Stimulated activated CD8-positive, alpha-beta memory T cell treated with anti-CD3 and anti-CD28 coated beads, Interleukin-15, amount 100 ng/mL, for 4 hours (primary cell): ENCODE results near the gene ATF6.

Experiments used
- DNase-seq, 2 donors: peaks; one replicate each; pipeline ENCODE4 v3.0.0-alpha.2; 2020; ENCODE audit warnings: low read depth in 2 of 2

The ATF6 gene

DNA sequence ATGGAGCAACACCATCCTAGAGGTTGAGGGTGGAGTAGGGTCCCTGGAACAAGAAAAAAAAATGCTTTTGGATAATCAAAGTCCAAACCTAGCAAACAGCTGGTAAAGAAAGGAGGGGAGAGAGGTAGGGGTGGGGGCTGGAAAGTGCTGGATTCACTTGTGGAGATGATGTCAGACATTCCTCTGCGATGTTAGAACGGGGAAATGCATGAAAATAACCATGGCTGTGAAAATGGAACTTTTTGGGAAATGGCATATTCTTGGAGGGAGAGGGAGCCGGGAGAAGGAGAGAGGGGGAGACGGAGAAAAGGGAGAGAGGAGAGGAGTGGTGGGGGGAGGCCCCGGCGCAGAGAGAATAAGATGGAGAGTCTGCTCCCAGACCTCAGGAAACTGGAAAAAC lies 203.9 kb downstream of the ATF6 start:
- DNase-seq: no peak

GRCh38 chr1:161970633-161971032 lies 204.5 kb downstream of the ATF6 start:
- DNase-seq: no peak

DNA sequence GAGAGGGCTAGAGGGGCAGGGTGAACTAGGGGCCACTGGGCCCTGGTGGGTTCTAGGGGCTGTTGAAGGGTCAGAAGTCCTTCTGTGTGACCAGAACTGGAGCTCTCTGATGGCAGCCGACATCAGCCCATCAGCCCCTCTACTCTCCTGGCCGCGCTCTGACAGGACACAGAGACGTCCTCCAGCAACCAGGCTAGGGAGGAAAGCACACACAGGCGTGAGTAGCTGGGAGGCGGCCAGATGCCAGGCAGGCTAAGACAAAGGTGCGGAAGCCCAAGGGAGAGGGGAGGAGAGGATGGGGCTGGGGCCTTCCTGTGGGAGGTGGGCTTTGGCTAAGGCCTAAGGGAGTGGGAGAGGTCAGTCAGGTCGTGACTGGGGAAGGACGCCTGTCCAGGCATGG lies 206.7 kb downstream of the ATF6 start:
- no peak for DNase-seq

DNA sequence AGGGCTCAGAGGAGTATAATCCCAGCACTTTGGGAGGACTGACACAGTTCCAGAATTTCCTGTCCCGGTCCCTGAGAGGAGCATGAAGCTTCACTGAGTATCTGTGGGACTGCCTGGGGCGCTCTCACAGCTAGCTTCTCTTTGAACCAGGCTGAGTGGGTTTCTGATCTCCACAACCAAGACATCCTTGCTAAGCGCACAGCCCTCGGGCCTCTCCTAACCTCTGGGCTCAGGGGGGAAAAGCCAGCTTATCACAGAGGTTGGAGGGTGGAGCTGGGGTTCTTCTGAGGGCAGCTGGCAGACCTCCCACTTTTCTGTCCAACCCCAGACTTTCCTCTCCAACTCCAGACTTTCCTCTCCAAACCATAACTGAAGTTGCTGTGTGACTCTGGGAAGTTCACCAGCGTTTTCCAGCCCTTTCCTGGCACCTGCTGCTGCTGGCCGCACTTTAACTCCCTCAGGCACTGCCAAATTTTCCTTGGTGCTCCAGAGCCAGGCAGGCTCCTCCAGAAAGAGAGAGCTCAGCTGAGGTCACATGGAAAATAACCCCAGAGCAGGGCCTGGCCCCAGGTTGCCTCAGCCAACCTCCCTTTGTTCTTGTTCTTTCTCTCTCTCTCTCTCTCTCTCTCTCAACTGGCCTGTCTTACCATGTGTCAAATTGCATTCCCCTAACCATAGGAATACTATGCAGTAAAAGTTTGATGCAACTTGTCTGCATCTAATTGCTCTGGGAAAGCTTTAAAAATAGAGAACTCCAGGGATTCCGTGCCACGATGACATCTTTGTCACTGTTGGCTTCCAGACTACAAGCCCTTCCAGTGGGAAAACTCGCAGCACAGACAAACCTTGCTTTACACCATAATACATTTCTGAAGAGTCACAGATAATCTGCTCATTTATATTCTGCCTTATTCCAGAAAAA lies 208.1 kb downstream of the ATF6 start:
- no peak for DNase-seq

- DNase-seq: no peak
Measured at GRCh38 chr1:161978011-161978790, 212.1 kb downstream of the ATF6 start.

- DNase-seq: no peak
Measured at GRCh38 chr1:161981126-161981525, 215.0 kb downstream of the ATF6 start.

DNA sequence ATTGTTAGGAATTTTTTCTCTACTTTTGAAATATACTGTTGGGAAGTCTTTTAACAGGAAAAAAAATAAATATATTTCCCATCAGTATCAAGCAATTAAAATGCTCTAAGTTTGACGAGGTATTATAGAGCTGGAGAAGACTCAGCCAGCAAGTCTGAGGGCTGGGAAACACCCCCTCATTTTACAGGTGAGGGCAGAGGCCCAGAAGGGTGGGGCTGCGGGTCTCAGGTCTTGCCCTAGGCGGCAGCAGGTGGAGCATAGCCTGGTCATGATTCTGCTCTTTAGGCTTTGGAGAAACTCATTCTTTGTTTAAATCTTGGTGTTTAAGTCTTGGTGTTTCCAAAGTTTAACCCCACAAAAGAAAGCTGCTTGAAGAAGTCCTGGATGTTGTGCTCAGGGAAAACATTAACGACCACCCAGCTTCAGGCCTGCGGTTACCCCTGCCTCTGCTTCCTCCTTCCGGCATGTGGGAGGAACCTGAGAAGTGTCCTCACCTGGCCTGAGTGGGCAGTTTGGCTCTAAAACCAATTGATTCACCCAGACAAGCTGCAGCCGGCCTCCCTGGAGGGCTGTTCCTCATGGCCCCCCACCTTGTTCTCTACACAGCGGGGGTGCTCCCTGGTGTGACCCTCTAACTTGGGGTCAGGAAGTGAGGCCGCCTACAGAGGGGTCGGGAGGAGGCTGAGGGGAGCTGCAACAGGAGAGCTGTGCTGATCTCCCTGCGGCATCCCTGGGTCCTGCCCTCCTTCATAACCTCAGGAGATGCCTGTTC lies 215.8 kb downstream of the ATF6 start:
- DNase-seq: no peak

DNA sequence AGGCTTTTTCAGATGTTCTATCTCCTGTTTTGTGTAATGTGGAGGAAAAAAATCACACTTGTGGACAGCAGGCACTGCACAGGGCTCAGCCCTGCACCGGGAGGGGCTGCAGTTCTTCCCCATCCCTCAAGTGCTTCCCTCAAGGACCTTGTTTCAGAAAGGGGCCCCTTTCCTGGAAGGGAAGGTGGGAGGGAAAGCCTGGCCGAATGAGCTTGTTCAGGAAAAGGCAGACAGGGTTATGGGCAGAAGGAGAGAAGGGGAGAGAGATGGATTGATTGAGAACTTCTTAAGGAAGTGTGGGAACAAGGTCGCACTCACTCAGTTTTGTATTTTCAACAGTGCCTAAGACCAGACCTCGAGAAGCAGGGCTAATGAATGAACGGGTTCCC lies 216.4 kb downstream of the ATF6 start:
- DNase-seq: no peak

DNA sequence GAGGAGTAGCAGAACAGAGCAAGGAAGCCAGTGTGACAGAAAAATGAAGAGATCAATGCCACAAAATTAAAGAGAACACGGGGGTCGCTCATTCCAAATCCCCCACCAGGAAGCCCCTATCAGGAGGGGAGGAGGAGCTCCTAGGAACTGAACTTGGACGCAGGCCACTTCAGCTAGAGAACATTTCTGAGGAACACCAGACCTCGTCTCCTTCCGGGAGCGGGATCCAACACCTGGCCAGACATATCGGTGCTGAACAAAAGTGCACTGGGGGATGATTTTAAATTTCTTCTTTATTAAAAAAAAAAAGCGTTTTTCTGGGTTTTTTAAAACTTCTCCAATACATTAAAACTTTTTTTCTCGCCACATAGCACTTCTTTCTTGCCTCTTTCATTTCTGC lies 216.8 kb downstream of the ATF6 start:
- no peak for DNase-seq

DNA sequence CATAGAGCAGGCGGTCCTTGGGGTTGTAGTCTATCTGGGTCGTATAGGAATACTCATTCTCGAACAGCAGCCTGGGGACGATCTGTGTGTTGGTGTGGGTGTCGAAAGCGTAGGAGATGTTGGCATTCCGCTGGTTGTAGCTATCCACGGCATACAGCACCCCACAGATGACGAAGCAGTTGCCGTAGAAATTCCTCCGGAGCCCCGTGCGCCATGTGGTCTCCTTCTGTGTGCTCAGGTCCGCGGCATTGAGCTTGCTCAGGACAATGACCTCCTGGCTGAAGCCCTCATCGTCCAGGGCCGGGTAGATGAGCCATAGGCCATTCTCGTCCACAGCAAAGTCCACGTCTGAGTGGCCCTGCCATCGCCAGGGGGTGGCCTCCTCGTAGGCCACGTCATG lies 217.6 kb downstream of the ATF6 start:
- DNase-seq: no peak

DNA sequence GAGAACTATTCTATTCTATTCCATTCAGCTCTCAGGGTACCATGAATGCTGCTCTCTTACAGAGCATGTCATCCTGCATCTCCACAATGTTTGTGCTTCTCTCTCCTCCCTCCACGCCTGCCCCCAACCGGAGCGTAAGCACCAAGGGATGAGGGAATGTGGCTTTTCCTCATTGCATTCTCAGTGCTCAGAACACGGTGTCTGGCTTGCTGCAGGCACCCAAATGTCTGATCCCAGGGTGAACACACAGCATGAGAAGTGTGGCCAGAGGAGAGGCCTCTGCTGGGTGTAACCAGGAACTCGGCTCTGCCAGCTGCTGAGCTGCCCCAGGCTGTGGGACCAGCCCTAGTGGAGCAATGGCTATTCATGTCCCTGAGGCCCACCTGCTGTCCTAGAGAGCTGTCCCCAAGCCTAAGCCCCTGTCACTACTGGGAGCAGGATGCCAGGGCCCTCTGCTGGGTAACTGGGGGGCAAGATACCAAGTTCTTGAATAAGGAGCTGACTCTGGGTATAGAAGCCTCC lies 219.2 kb downstream of the ATF6 start:
- no peak for DNase-seq

GRCh38 chr1:161986328-161986727 lies 220.2 kb downstream of the ATF6 start:
- no peak for DNase-seq

GRCh38 chr1:161987303-161987702 lies 221.2 kb downstream of the ATF6 start:
- DNase-seq: no peak

DNA sequence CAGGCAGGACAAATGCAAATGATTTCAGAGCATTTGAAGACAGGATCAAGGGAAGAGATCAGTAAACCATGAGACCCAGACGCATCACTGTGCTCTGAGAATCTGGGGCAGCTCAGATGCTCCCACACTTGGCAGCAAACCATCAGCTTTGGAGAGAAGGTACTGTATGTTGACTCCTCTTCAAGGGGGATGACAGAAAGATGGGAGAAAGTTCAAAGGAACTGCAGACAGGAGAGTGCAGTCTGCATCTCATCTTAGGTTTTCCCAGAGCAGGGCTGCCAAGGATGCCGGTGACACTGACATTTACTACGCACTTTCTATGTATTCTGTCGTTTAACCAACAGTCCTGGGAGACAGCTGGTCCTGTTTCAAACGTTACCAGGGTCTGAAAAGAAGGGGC lies 221.8 kb downstream of the ATF6 start:
- no peak for DNase-seq

DNA sequence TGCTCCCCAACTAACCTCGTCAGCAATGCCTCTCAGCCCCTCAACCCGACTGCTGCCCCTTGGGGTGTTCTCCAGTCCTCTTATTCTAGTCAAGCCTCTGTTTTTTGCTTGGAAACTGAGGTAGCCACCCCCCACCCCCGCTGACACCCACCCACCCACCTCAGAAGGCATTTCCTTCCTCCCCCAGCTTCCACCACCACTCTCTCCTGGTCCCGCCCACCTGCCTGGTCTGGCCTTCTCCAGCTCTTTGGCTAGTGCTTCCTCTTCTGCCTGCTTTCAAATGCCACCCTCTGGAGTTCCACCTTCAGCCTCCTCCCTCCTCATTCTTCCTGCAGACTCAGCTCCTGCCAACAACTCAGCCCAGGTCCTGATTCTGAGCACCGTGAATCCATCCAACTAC lies 222.3 kb downstream of the ATF6 start:
- no peak for DNase-seq

DNA sequence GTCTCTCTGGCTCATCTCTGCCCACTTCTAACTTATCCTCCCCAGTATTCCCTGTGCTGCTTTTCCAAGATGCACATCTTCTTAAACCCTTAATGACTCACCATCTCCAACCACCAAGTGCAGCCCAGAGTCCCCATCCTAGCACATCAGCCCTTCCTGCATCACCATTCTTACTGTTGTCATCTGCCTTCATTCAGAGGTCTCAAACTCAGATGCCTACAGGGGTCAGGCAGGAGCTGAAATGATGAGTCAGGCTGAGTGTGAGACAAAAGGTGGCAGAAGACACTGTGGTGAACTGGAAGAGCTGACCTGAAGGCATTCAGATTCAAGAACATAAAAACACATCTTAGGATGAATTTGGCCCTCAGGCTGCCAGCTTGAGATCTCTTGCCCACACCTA lies 223.0 kb downstream of the ATF6 start:
- DNase-seq: no peak

DNA sequence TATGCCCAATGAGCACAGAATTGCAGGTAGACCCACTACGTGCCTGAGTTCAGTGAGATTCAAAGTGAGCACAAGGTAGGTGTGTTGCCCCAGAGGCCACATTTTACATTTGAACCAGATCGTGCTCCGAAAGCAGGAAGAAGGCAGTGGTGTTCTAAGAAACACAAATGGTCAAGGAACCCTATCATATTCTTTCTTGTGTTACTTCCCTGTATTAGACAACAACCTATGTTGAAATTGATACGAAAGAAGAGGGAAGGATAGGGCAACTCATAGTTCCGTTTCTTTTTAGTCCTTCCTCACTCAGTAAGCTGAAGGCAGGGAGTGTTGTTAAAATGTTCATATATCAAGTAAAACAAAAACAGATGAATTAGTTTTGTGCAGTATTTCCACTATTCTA lies 223.7 kb downstream of the ATF6 start:
- DNase-seq: no peak

GRCh38 chr1:161993576-161993975 lies 227.5 kb downstream of the ATF6 start:
- DNase-seq: no peak

GRCh38 chr1:161994175-161994668 lies 228.1 kb downstream of the ATF6 start:
- no peak for DNase-seq

DNA sequence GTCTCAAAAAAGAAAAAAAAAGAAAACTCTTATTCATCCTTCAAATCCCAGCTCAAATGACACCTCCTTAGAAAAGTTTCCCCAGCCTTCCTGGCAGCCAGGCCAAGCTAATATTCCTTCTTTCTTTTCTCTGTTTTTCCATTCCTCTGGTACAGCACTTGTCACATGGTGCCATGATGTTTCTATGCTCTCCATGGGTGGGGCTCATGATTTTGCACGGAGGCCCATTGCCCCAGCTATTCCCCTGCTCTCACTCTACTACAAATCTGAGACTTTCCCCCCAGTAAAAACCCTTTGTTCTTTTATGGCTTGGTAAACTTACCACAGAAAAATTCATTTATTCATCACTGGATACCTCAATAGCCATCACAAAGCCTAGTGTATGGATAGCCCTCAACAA lies 231.0 kb downstream of the ATF6 start:
- DNase-seq: no peak

DNA sequence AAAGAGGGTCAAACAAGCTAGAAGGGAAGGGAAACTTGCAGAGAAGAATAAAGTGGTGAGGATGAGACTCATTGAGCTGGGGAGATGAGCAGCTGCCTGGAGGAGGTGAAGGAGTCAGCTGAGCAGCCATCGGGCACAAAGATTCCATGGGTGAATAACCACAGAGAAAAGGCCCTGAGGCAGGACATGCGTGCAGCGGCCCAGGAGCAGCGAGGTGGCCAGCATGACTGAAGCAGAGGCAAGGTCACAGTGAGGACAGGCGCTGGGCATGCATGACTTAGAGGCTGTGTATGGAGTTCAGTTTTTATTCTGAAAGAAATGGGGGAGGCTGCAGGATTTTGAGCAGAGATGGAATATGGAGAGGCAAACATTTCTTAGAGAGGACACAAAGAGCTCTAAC lies 232.7 kb downstream of the ATF6 start:
- no peak for DNase-seq
